GM19324 (cell line): Measurements from ENCODE around the gene SIGLEC14.
"Not testable (repeated sequence)": the region's sequence is repeated elsewhere in the genome, so short reads cannot be mapped to it uniquely, and the experiment has no call there.

Experiments
- ATAC-seq: cut with Tn5 transposase; IDR thresholded peaks from one replicate; pipeline ENCODE4 v1.9.1; 2021; ENCODE audit warnings: mild to moderate bottlenecking, moderate library complexity; ENCODE audit not compliant: unreplicated experiment, low FRiP score

The SIGLEC14 gene

GRCh38 chr19:51676566-51677083 is 30.0 kb upstream of the SIGLEC14 start:
- no peak for ATAC-seq

- ATAC-seq: not testable (repeated sequence)
These were observed 29.4 kb upstream of the SIGLEC14 start for GRCh38 chr19:51675911-51676565.

GRCh38 chr19:51668216-51668615 is 21.6 kb upstream of the SIGLEC14 start:
- no peak for ATAC-seq

GRCh38 chr19:51664997-51665396 is 18.4 kb upstream of the SIGLEC14 start:
- no peak for ATAC-seq

GRCh38 chr19:51664131-51664530 is 17.5 kb upstream of the SIGLEC14 start:
- ATAC-seq: no peak

GRCh38 chr19:51663650-51664049 is 17.0 kb upstream of the SIGLEC14 start:
- ATAC-seq: no peak

GRCh38 chr19:51660975-51661600 is 14.5 kb upstream of the SIGLEC14 start:
- ATAC-seq: no peak

- no peak for ATAC-seq
These were observed 8.2 kb upstream of the SIGLEC14 start for GRCh38 chr19:51654783-51655182.

- ATAC-seq: no peak
These were observed 6.5 kb upstream of the SIGLEC14 start for GRCh38 chr19:51653162-51653561.

GRCh38 chr19:51652266-51652665 is 5.6 kb upstream of the SIGLEC14 start:
- ATAC-seq: no peak

GRCh38 chr19:51651216-51651846 is 4.7 kb upstream of the SIGLEC14 start:
- ATAC-seq: no peak

GRCh38 chr19:51647318-51647717 is 693 bp upstream of the SIGLEC14 start:
- no peak for ATAC-seq

GRCh38 chr19:51644636-51645271 is 1.9 kb downstream of the SIGLEC14 start:
- no peak for ATAC-seq

- no peak for ATAC-seq
These were observed 5.0 kb downstream of the SIGLEC14 start for GRCh38 chr19:51641648-51642047.

GRCh38 chr19:51640386-51640785 is 6.2 kb downstream of the SIGLEC14 start:
- no peak for ATAC-seq

- no peak for ATAC-seq
These were observed 6.7 kb downstream of the SIGLEC14 start for GRCh38 chr19:51639916-51640315.

- ATAC-seq: no peak
These were observed 9.2 kb downstream of the SIGLEC14 start for GRCh38 chr19:51637362-51637978.

GRCh38 chr19:51632126-51632525 is 14.5 kb downstream of the SIGLEC14 start:
- ATAC-seq: no peak

- ATAC-seq: not testable (repeated sequence)
These were observed 16.3 kb downstream of the SIGLEC14 start, which contains the start of gene SIGLEC5 for GRCh38 chr19:51630315-51630714. SIGLEC5 (minus strand) TSS chr19:51630401; CDS start chr19:51630335, 66 bp downstream.

- ATAC-seq: no peak
These were observed 18.3 kb downstream of the SIGLEC14 start for GRCh38 chr19:51628153-51628939.
